ENCODE measurements around the gene LINC01488. TPM values are rescaled to one million over a fixed set of nuclear protein-coding genes. Genes with fewer than 3 reads are reported as not detected.

LINC01488 gene
- total and polyA plus RNA-seq, 9 of the 15 experiments (the other 6 are each of a cell fraction or from before 2014, with no cell fraction given) = not detected

- TF ChIP-seq CHD7 (IDR thresholded peaks at IDR 0.05; ENCODE audit: low read depth, low read length) = no peak
- no peak for TF ChIP-seq HOXB6 (CRISPR knock-in tag; IDR thresholded peaks at IDR 0.05; ENCODE audit: borderline replicate concordance)
- no peak for TF ChIP-seq ZNF699 (CRISPR knock-in tag; IDR thresholded peaks at IDR 0.05; ENCODE audit: insufficient replicate concordance)
- TF ChIP-seq SREBF1 (IDR thresholded peaks at IDR 0.05; ENCODE audit: borderline replicate concordance, low read depth, low read length) = no peak
Observed at GRCh38 chr11:69449320-69450063, 32.0 kb upstream of the LINC01488 start (continued).

All from K562 (cell line).